ACHN (cell line): Measurements from ENCODE around the gene FNDC3B.

Experiments
- DNase-seq: peaks from one replicate; pipeline ENCODE4 v3.0.0-alpha.2; 2015
- in situ Hi-C: cut with HindIII; loops from 2 replicates; pipeline ENCODE4 v1.10.0; 2017; ENCODE audit warnings: low sequenced_read_pairs, low pct_ligation_motif_present, low pct_unique_long_range_greater_than_20kb

Gene FNDC3B

GRCh38 chr3:172066880-172067796, 27.8 kb downstream of the FNDC3B start:
- no peak for DNase-seq
- in situ Hi-C loops, result no loop called here

- in situ Hi-C loops, result no loop called here
- DNase-seq, result no peak
These were observed 28.6 kb downstream of the FNDC3B start for GRCh38 chr3:172067837-172068440.

GRCh38 chr3:172068977-172069376, 29.6 kb downstream of the FNDC3B start:
- no peak for DNase-seq
- in situ Hi-C loops, result no loop called here

GRCh38 chr3:172069478-172069877, 30.1 kb downstream of the FNDC3B start:
- in situ Hi-C loops, result no loop called here
- DNase-seq, result no peak

GRCh38 chr3:172070269-172070668, 30.9 kb downstream of the FNDC3B start:
- no peak for DNase-seq
- in situ Hi-C loops, result no loop called here

GRCh38 chr3:172070802-172071201, 31.4 kb downstream of the FNDC3B start:
- in situ Hi-C loops, result no loop called here
- DNase-seq, result no peak

GRCh38 chr3:172071780-172072330, 32.5 kb downstream of the FNDC3B start:
- DNase-seq, result no peak
- in situ Hi-C loops, result no loop called here

GRCh38 chr3:172072543-172072942, 33.2 kb downstream of the FNDC3B start:
- no peak for DNase-seq
- in situ Hi-C loops, result no loop called here

GRCh38 chr3:172073262-172073915, 34.0 kb downstream of the FNDC3B start:
- DNase-seq, result no peak
- in situ Hi-C loops, result no loop called here

GRCh38 chr3:172074032-172074431, 34.7 kb downstream of the FNDC3B start:
- no peak for DNase-seq
- in situ Hi-C loops, result no loop called here

GRCh38 chr3:172074586-172074985, 35.2 kb downstream of the FNDC3B start:
- in situ Hi-C loops, result no loop called here
- no peak for DNase-seq

- peak; percentile 12 for DNase-seq
- in situ Hi-C loops, result no loop called here
These were observed 36.8 kb downstream of the FNDC3B start for GRCh38 chr3:172076212-172076611.

GRCh38 chr3:172077197-172077757, 37.9 kb downstream of the FNDC3B start:
- DNase-seq, result no peak
- in situ Hi-C loops, result no loop called here

GRCh38 chr3:172078244-172078643, 38.9 kb downstream of the FNDC3B start:
- no peak for DNase-seq
- in situ Hi-C loops, result no loop called here

GRCh38 chr3:172078721-172079120, 39.3 kb downstream of the FNDC3B start:
- no peak for DNase-seq
- in situ Hi-C loops, result no loop called here

GRCh38 chr3:172079326-172079976, 40.1 kb downstream of the FNDC3B start:
- in situ Hi-C loops, result no loop called here

GRCh38 chr3:172080503-172080902, 41.1 kb downstream of the FNDC3B start:
- no peak for DNase-seq
- in situ Hi-C loops, result no loop called here

More at GRCh38 chr3:172079326-172079976, 40.1 kb downstream of the FNDC3B start:
- no peak for DNase-seq

- DNase-seq, result no peak
- in situ Hi-C loops, result no loop called here
These were observed 42.9 kb downstream of the FNDC3B start for GRCh38 chr3:172082269-172082668.
